Retina (tissue), 1 donor: ENCODE measurements around the gene VTA1.
"Not testable (repeated sequence)": the region's sequence is repeated elsewhere in the genome, so short reads cannot be mapped to it uniquely, and the experiment has no call there.

ENCODE experiments used
- DNase-seq: peaks from one replicate; pipeline ENCODE4 v3.0.0-alpha.2; 2016

Gene VTA1

GRCh38 chr6:142172758-142173157 is 25.7 kb downstream of the VTA1 start:
- no peak for DNase-seq

GRCh38 chr6:142173980-142174379 is 26.9 kb downstream of the VTA1 start:
- DNase-seq = no peak

- DNase-seq = no peak
Observed at GRCh38 chr6:142174703-142175102, 27.6 kb downstream of the VTA1 start.

GRCh38 chr6:142178129-142178528 is 31.1 kb downstream of the VTA1 start:
- DNase-seq = no peak

- DNase-seq = no peak
Observed at GRCh38 chr6:142182004-142182403, 34.9 kb downstream of the VTA1 start.

GRCh38 chr6:142183351-142183750 is 36.3 kb downstream of the VTA1 start:
- DNase-seq = no peak

GRCh38 chr6:142184307-142184706 is 37.2 kb downstream of the VTA1 start:
- DNase-seq = no peak

- DNase-seq = no peak
Observed at GRCh38 chr6:142185641-142186040, 38.6 kb downstream of the VTA1 start.

GRCh38 chr6:142187209-142187608 is 40.1 kb downstream of the VTA1 start:
- no peak for DNase-seq

- not testable (repeated sequence) for DNase-seq
Observed at GRCh38 chr6:142188341-142188740, 41.3 kb downstream of the VTA1 start.

GRCh38 chr6:142189057-142189456 is 42.0 kb downstream of the VTA1 start:
- no peak for DNase-seq

GRCh38 chr6:142192343-142192742 is 45.3 kb downstream of the VTA1 start:
- no peak for DNase-seq

GRCh38 chr6:142193621-142194020 is 46.6 kb downstream of the VTA1 start:
- no peak for DNase-seq

- no peak for DNase-seq
Observed at GRCh38 chr6:142195862-142196541, 48.9 kb downstream of the VTA1 start.

- DNase-seq = no peak
Observed at GRCh38 chr6:142200846-142201628, 54.0 kb downstream of the VTA1 start.

GRCh38 chr6:142207265-142207877 is 60.3 kb downstream of the VTA1 start:
- DNase-seq = peak; percentile 2

- DNase-seq = no peak
Observed at GRCh38 chr6:142210606-142211005, 63.5 kb downstream of the VTA1 start.

GRCh38 chr6:142213402-142213801 is 66.3 kb downstream of the VTA1 start:
- DNase-seq = no peak

- no peak for DNase-seq
Observed at GRCh38 chr6:142218446-142218845, 71.4 kb downstream of the VTA1 start.

- no peak for DNase-seq
Observed at GRCh38 chr6:142222022-142222421, 75.0 kb downstream of the VTA1 start.

- no peak for DNase-seq
Observed at GRCh38 chr6:142223938-142224337, 76.9 kb downstream of the VTA1 start.

- DNase-seq = no peak
Observed at GRCh38 chr6:142225115-142225514, 78.1 kb downstream of the VTA1 start.

- DNase-seq = no peak
Observed at GRCh38 chr6:142225552-142225951, 78.5 kb downstream of the VTA1 start.

GRCh38 chr6:142226731-142227130 is 79.7 kb downstream of the VTA1 start:
- DNase-seq = no peak
